Smooth muscle cell (in vitro differentiated cells): Measurements from ENCODE around the gene C8B. TPM values are rescaled to one million over a fixed set of nuclear protein-coding genes. Genes with fewer than 3 reads are reported as not detected.
A peak's percentile ranks its signal among the peaks of the same experiment; 100 is the strongest.

Source experiments
- DNase-seq: peaks from one replicate; lab custom pipeline; 2025; ENCODE audit not compliant: unreplicated experiment; lab: John Stamatoyannopoulos, UW
- H2AFZ ChIP-seq: fragments of 200-600 bp; sonication (generic); 2 replicates; pipeline ENCODE4 v1.6.0; 2016; ENCODE audit warnings: antibody characterized with exemption, low read depth, mild to moderate bottlenecking
- H3F3A ChIP-seq: fragments of 200-600 bp; sonication (generic); 2 replicates; pipeline ENCODE4 v1.6.0; 2017; ENCODE audit warnings: antibody characterized with exemption, low read depth
- H3K27ac ChIP-seq: fragments of 200-600 bp; sonication (generic); 2 replicates; pipeline ENCODE4 v1.5.1; 2016; ENCODE audit warnings: low read depth, mild to moderate bottlenecking
- H3K27me3 ChIP-seq: fragments of 200-600 bp; sonication (generic); 2 replicates; pipeline ENCODE4 v1.6.1; 2016; ENCODE audit warnings: low read depth, mild to moderate bottlenecking
- H3K36me3 ChIP-seq: fragments of 200-600 bp; sonication (generic); 2 replicates; pipeline ENCODE4 v1.5.1; 2016; ENCODE audit warnings: low read depth
- H3K4me1 ChIP-seq: fragments of 200-600 bp; sonication (generic); 2 replicates; pipeline ENCODE4 v1.5.1; 2016; ENCODE audit warnings: low read depth
- H3K4me2 ChIP-seq: fragments of 200-600 bp; sonication (generic); 2 replicates; pipeline ENCODE4 v1.6.0; 2016; ENCODE audit warnings: mild to moderate bottlenecking
- H3K4me3 ChIP-seq: fragments of 200-600 bp; sonication (generic); 2 replicates; pipeline ENCODE4 v1.5.1; 2016; ENCODE audit warnings: mild to moderate bottlenecking
- H3K79me2 ChIP-seq: fragments of 200-600 bp; sonication (generic); 2 replicates; pipeline ENCODE4 v1.6.0; 2016; ENCODE audit warnings: low read depth, mild to moderate bottlenecking
- H3K9ac ChIP-seq: fragments of 200-600 bp; sonication (generic); 2 replicates; pipeline ENCODE4 v1.6.0; 2016; ENCODE audit warnings: low read depth
- H3K9me3 ChIP-seq: fragments of 200-600 bp; sonication (generic); replicated peaks from 2 replicates; pipeline ENCODE4 v1.5.1; 2016; ENCODE audit warnings: low read depth
- H4K20me1 ChIP-seq: fragments of 200-600 bp; sonication (generic); 2 replicates; pipeline ENCODE4 v1.6.0; 2016; ENCODE audit warnings: low read depth
- WGBS: methylation state at CpG from one replicate; pipeline ENCODE4 v1.1.7; 2016; ENCODE audit warnings: low lambda C conversion rate; 5-methylcytosine and 5-hydroxymethylcytosine counted together
- polyA plus RNA-seq: library from polyadenylated mRNA; unstranded; fragments of >200 nt; fragmentation: Nextera tagmentation; extraction: Ambion mirVana; gene quantifications from 2 replicates; pipeline ENCODE4 v1.2.1, GENCODE V29; 2016
- total RNA-seq: library from RNA; depleted of rRNA; stranded (reverse); fragments of >200 nt; gene quantifications from 2 replicates; pipeline ENCODE4 v1.2.3, GENCODE V29; 2014
- TF ChIP-seq, protein P1 (sequence below): fragments of 200-600 bp; sonication (generic); IDR thresholded peaks from 2 replicates; pipeline ENCODE4 v1.5.1; 2017; ENCODE audit warnings: borderline replicate concordance, mild to moderate bottlenecking, antibody characterized with exemption; ENCODE audit not compliant: insufficient read depth, poor library complexity, severe bottlenecking

The C8B gene
- total and polyA plus RNA-seq, 2 experiments from 2014 or later: 0.09 TPM; not detected in 1

- Histone ChIP-seq H3F3A (no peaks in the 10 kb centered on the region), H4K20me1 (no peaks in the 10 kb centered on the region), H3K27ac (peak overlapping the region; percentile 93), H3K4me3 (no peak overlapping the region), H3K9me3 (no peaks in the 10 kb centered on the region), H3K36me3 (no peaks in the 10 kb centered on the region), H3K4me2 (peak overlapping the region; percentile 48), H3K79me2 (no peaks in the 10 kb centered on the region), H3K4me1 (peaks cover 9% of the 10 kb centered on the region), H2AFZ (no peak overlapping the region), H3K27me3 (no peaks in the 10 kb centered on the region), H3K9ac (no peak overlapping the region)
- no peak for DNase-seq
- TF ChIP-seq, protein P1, sequence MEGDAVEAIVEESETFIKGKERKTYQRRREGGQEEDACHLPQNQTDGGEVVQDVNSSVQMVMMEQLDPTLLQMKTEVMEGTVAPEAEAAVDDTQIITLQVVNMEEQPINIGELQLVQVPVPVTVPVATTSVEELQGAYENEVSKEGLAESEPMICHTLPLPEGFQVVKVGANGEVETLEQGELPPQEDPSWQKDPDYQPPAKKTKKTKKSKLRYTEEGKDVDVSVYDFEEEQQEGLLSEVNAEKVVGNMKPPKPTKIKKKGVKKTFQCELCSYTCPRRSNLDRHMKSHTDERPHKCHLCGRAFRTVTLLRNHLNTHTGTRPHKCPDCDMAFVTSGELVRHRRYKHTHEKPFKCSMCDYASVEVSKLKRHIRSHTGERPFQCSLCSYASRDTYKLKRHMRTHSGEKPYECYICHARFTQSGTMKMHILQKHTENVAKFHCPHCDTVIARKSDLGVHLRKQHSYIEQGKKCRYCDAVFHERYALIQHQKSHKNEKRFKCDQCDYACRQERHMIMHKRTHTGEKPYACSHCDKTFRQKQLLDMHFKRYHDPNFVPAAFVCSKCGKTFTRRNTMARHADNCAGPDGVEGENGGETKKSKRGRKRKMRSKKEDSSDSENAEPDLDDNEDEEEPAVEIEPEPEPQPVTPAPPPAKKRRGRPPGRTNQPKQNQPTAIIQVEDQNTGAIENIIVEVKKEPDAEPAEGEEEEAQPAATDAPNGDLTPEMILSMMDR: no peak
- 96% methylated on average over 12 of the region's 12 CpGs for WGBS
Observed at GRCh38 chr1:56912325-56912724, 53.5 kb downstream of the C8B start.

GRCh38 chr1:56911098-56911938 is 54.5 kb downstream of the C8B start:
- WGBS: 12% methylated on average over 7 of the region's 7 CpGs
- H3K27ac ChIP-seq: peak overlapping the region; percentile 93
- H2AFZ ChIP-seq: no peak overlapping the region
- H3K27me3 ChIP-seq: no peaks in the 10 kb centered on the region
- H3K9me3 ChIP-seq: no peaks in the 10 kb centered on the region
- H3K79me2 ChIP-seq: no peaks in the 10 kb centered on the region
- peak overlapping the region; percentile 49 for H3K4me2 ChIP-seq
- no peak overlapping the region for H3K4me3 ChIP-seq
- TF ChIP-seq, protein P1: no peak
- H3K36me3 ChIP-seq: no peaks in the 10 kb centered on the region
- peaks cover 9% of the 10 kb centered on the region for H3K4me1 ChIP-seq
- H3K9ac ChIP-seq: peak overlapping the region; percentile 74
- H3F3A ChIP-seq: no peaks in the 10 kb centered on the region
- DNase-seq: no peak
- H4K20me1 ChIP-seq: no peaks in the 10 kb centered on the region

DNA sequence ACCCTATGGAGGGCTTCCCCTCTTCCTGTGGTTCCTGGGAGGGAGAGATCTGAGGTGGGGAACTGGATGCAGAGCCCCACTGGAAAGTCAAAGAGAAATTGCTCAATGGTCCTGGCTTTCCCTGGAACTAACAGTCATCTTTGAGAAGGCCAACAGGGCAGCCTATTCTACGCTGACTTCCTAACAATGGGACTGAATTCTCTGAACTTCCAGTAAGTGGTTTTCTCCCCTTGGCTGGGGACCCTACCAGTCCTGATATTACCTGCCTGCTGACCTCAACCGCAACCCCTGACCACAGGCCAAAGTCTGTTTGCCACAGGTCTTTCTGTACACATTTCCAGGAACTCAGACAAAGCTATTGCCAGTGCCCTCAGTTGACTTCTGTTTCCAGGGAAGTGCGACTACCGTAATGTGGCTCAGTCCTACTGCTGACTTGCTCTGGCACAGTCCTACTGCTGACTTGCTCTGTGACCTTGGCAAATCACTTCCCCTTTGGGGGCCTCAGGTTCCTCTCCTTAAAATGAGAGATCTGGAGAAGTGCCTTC is 55.3 kb downstream of the C8B start:
- no peak for DNase-seq
- Histone ChIP-seq H3K9me3 (no peaks in the 10 kb centered on the region), H3K4me1 (peaks cover 9% of the 10 kb centered on the region), H3K36me3 (no peaks in the 10 kb centered on the region), H3K9ac (peak overlapping the region; percentile 39), H4K20me1 (no peaks in the 10 kb centered on the region), H3K27ac (peak overlapping the region; percentile 93), H3K79me2 (no peaks in the 10 kb centered on the region), H3F3A (no peaks in the 10 kb centered on the region), H2AFZ (no peak overlapping the region), H3K4me2 (peak overlapping the region; percentile 49), H3K4me3 (no peak overlapping the region), H3K27me3 (no peaks in the 10 kb centered on the region)
- TF ChIP-seq, protein P1: no peak
- WGBS: 75% methylated on average over 4 of the region's 4 CpGs
